ENCODE results near the gene C16orf92. TPM values are rescaled to one million over a fixed set of nuclear protein-coding genes. Genes with fewer than 3 reads are reported as not detected.

Gene C16orf92
- not detected for total RNA-seq

GRCh38 chr16:30022887-30023286, at the start of gene C16orf92:
Gene C16orf92, plus strand, starts transcription at chr16:30023198. Its CDS starts 143 bp downstream, at chr16:30023341.

GRCh38 chr16:29973384-29974246, 49.4 kb upstream of the C16orf92 start, which contains the start of gene TAOK2:
Gene TAOK2, plus strand, starts transcription at chr16:29973868. Its CDS starts 3,905 bp downstream, at chr16:29977773.

GRCh38 chr16:29995324-29995910, 27.6 kb upstream of the C16orf92 start, which contains the start of gene HIRIP3:
Gene HIRIP3, minus strand, starts transcription at chr16:29995617. Its CDS starts 12 bp downstream, at chr16:29995605.

GRCh38 chr16:29995911-29996765, 26.9 kb upstream of the C16orf92 start, which contains the start of gene INO80E:
Gene INO80E, plus strand, starts transcription at chr16:29996241. Its CDS starts 70 bp downstream, at chr16:29996311.

GRCh38 chr16:30010844-30011713, 11.9 kb upstream of the C16orf92 start, which contains the start of gene DOC2A:
Gene DOC2A, minus strand, starts transcription at chr16:30011027. Its CDS starts 805 bp downstream, at chr16:30010222.

GRCh38 chr16:30030841-30031413, 7.9 kb downstream of the C16orf92 start, which contains the start of gene TLCD3B:
Gene TLCD3B, minus strand, starts transcription at chr16:30031271. Its CDS starts 744 bp downstream, at chr16:30030527.

GRCh38 chr16:30065102-30065942, 42.3 kb downstream of the C16orf92 start, which contains the start of gene ALDOA:
Gene ALDOA, plus strand, starts transcription at chr16:30065760. Its CDS starts 1,138 bp downstream, at chr16:30066898.

Other genes starting within 250 kb of the C16orf92 start
- not detected for gene ZG16, start 244.9 kb upstream of the C16orf92 start, total RNA-seq
- 100 to 1,000 TPM; 164 to 172 TPM for gene KIF22, start 232.4 kb upstream of the C16orf92 start, total RNA-seq
- 100 to 1,000 TPM; 378 to 401 TPM for gene MAZ, start 216.7 kb upstream of the C16orf92 start, total RNA-seq
- under 1 TPM; 0.58 to 0.98 TPM for gene PRRT2, start 211.0 kb upstream of the C16orf92 start, total RNA-seq
- gene PAGR1, start 207.0 kb upstream of the C16orf92 start, total RNA-seq: 10 to 100 TPM; 28.0 to 28.1 TPM
- 100 to 1,000 TPM; 177 to 178 TPM for gene MVP, start 202.7 kb upstream of the C16orf92 start, total RNA-seq
- gene CDIPT, start 160.0 kb upstream of the C16orf92 start, total RNA-seq: 10 to 100 TPM; 57.3 to 59.6 TPM
- gene SEZ6L2, start 123.6 kb upstream of the C16orf92 start, total RNA-seq: not detected
- gene ASPHD1, start 122.7 kb upstream of the C16orf92 start, total RNA-seq: not detected
- gene KCTD13, start 97.0 kb upstream of the C16orf92 start, total RNA-seq: 10 to 100 TPM; 30.4 to 32.9 TPM
- gene TMEM219, start 61.1 kb upstream of the C16orf92 start, total RNA-seq: 10 to 100 TPM; 74.1 to 77.3 TPM
- 10 to 100 TPM; 42.2 to 43.0 TPM for gene TAOK2, start 49.3 kb upstream of the C16orf92 start, total RNA-seq
- 10 to 100 TPM; 33.1 to 34.6 TPM for gene HIRIP3, start 27.6 kb upstream of the C16orf92 start, total RNA-seq
- gene INO80E, start 27.0 kb upstream of the C16orf92 start, total RNA-seq: 100 to 1,000 TPM; 101 to 102 TPM
- gene DOC2A, start 12.2 kb upstream of the C16orf92 start, total RNA-seq: not detected
- 1 to 10 TPM; 4.7 to 5.8 TPM for gene TLCD3B, start 8.1 kb downstream of the C16orf92 start, total RNA-seq
- gene ALDOA, start 42.6 kb downstream of the C16orf92 start, total RNA-seq: 1,000 to 10,000 TPM; 1,254 to 1,292 TPM
- gene PPP4C, start 52.8 kb downstream of the C16orf92 start, total RNA-seq: 100 to 1,000 TPM; 120 to 124 TPM
- gene TBX6, start 68.7 kb downstream of the C16orf92 start, total RNA-seq: 1 to 10 TPM; 1.8 to 2.1 TPM
- gene YPEL3, start 73.0 kb downstream of the C16orf92 start, total RNA-seq: 10 to 100 TPM; 96.1 to 96.3 TPM
- gene GDPD3, start 90.3 kb downstream of the C16orf92 start, total RNA-seq: 10 to 100 TPM; 14.1 to 17.4 TPM
- gene MAPK3, start 100.0 kb downstream of the C16orf92 start, total RNA-seq: 10 to 100 TPM; 75.2 to 75.6 TPM
- 1,000 to 10,000 TPM; 1,549 to 1,565 TPM for gene CORO1A, start 160.4 kb downstream of the C16orf92 start, total RNA-seq
- gene BOLA2B, start 170.5 kb downstream of the C16orf92 start, total RNA-seq: 100 to 1,000 TPM; 122 to 123 TPM
- 10 to 100 TPM; 74.5 to 91.7 TPM for gene SLX1A, start 170.7 kb downstream of the C16orf92 start, total RNA-seq
- 10 to 100 TPM; 24.0 to 31.6 TPM for gene SULT1A3, start 176.1 kb downstream of the C16orf92 start, total RNA-seq
- 10 to 100 TPM in 1 of 2 experiments, 1 to 10 TPM in 1; 7.5 to 15.5 TPM for gene NPIPB13, start 225.3 kb downstream of the C16orf92 start, total RNA-seq